Measurements from ENCODE around the gene TMEM271.

DNA sequence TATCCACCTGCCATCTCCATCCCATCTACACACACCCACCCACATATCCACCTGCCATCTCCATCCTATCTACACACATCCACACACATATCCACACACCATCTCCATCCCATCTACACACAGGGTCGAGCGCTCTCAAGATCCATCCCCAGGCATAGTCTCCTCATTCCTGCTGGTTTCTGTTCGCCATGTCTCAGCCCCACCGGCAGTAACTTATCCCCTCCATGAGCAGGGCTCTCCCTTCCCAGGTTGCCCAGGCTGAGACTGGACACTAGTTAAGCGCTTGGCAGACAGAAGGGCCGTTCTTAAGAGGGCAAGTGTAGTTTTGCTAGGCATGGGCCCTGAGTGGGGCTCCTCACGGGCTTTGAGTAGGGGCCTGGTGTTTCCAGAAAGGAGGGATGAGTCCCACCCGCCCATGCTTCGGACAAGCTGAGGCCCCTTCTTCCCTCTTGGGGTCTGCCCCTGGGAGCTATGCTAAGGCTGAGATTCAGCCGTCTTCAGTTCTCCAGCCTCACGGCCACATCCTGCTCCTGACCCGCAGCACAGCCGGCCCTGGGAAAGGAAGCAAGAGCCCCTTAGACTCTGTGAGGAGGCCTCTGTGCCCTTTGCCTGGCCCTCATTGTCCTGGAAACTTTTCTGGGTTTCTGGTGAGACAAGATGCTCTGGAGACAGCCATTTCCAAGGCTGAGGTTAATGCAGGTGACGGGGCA is 20.4 kb downstream of the TMEM271 start:
- TF ChIP-seq, protein P1, sequence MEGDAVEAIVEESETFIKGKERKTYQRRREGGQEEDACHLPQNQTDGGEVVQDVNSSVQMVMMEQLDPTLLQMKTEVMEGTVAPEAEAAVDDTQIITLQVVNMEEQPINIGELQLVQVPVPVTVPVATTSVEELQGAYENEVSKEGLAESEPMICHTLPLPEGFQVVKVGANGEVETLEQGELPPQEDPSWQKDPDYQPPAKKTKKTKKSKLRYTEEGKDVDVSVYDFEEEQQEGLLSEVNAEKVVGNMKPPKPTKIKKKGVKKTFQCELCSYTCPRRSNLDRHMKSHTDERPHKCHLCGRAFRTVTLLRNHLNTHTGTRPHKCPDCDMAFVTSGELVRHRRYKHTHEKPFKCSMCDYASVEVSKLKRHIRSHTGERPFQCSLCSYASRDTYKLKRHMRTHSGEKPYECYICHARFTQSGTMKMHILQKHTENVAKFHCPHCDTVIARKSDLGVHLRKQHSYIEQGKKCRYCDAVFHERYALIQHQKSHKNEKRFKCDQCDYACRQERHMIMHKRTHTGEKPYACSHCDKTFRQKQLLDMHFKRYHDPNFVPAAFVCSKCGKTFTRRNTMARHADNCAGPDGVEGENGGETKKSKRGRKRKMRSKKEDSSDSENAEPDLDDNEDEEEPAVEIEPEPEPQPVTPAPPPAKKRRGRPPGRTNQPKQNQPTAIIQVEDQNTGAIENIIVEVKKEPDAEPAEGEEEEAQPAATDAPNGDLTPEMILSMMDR (IDR thresholded peaks at IDR 0.05; ENCODE audit: low read length) = no peak
- no peak for TF ChIP-seq EZH2 (IDR thresholded peaks at IDR 0.05; ENCODE audit: borderline replicate concordance, low read length)
